ENCODE data around the gene PTPRZ1. TPM values are rescaled to one million over a fixed set of nuclear protein-coding genes. Genes with fewer than 3 reads are reported as not detected.
A peak's percentile ranks its signal among the peaks of the same experiment; 100 is the strongest.

The PTPRZ1 gene
- polyA plus RNA-seq, 3 donors, result not detected

GRCh38 chr7:122040147-122040546, 167.2 kb downstream of the PTPRZ1 start:
- H3K4me3 Mint-ChIP-seq, result no peak overlapping the region
- Histone ChIP-seq H3K36me3 (replicated peaks in 1 of 2; ENCODE audit: control insufficient read depth in 1 of 2, insufficient read depth in 2 of 2, low read length in 2 of 2) (no peaks in the 10 kb centered on the region), H3K27ac (ENCODE audit: low read depth in 1 of 2, low read length in 2 of 2) (no peak overlapping the region), H3K27me3 (ENCODE audit: control insufficient read depth in 2 of 2, insufficient read depth in 2 of 2, low read length in 2 of 2) (no peaks in the 10 kb centered on the region), H3K79me2 (ENCODE audit: insufficient read depth, low read length) (no peaks in the 10 kb centered on the region), H3K4me2 (replicated peaks; ENCODE audit: extremely low read depth, low read length, poor library complexity, severe bottlenecking) (no peak overlapping the region), H3K4me3 (replicated peaks in 1 of 3; ENCODE audit: low read depth in 2 of 3, low read length in 3 of 3) (no peak overlapping the region), H3K9me3 (replicated peaks in 1 of 2; ENCODE audit: control insufficient read depth in 1 of 2, insufficient read depth in 1 of 2, low read length in 2 of 2) (no peaks in the 10 kb centered on the region), H3K4me1 (ENCODE audit: control insufficient read depth in 1 of 2, insufficient read depth in 2 of 2, low read length in 2 of 2) (no peaks in the 10 kb centered on the region), H2AFZ (ENCODE audit: insufficient read depth, low read depth, low read length, poor library complexity, severe bottlenecking) (no peak overlapping the region), H3K9ac (ENCODE audit: insufficient read depth, low read length, poor library complexity, severe bottlenecking) (no peak overlapping the region), H4K20me1 (ENCODE audit: insufficient read depth, low read length) (no peaks in the 10 kb centered on the region)
- H3K9me3 Mint-ChIP-seq, result peaks cover 0 to 3% (median 0%) of the 10 kb centered on the region in 7 donors
- intact Hi-C loops (cut with micrococcal nuclease), result no loop called here
- WGBS (ENCODE audit: insufficient coverage), result no CpG with 5 or more reads among the region's 3 CpGs
- peaks cover 0 to 4% (median 3%) of the 10 kb centered on the region in 3 donors for H3K27me3 Mint-ChIP-seq (ENCODE audit: low read depth in 3 of 3)
- H3K36me3 Mint-ChIP-seq, result no peaks in the 10 kb centered on the region
- no peak overlapping the region for H3K27ac Mint-ChIP-seq
- H3K4me1 Mint-ChIP-seq, result no peaks in the 10 kb centered on the region
- no peak for DNase-seq
- no peak for TF ChIP-seq CTCF (IDR thresholded peaks at IDR 0.05)

DNA sequence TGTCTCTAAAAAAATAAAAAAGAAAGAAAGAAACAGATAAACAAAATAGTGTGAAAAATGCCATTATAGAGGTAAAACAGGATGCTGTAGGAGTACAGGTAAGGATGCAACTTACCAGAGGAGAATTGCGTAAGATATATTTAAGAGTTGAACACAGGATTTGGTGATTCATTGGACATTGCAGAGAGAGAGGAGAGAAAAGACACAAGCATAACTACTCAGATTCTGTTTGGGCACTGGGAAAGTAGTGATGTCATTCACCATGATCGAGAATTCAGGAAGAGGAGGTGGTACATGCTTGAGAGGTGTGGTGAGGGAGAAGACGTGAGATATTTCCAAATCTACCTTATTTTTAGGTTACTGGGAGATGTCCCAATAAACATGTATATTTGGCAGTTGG, 173.4 kb downstream of the PTPRZ1 start:
- 93% methylated on average over 2 of the region's 3 CpGs for WGBS (ENCODE audit: insufficient coverage)
- Mint-ChIP-seq H3K27me3 (ENCODE audit: low read depth in 3 of 3) (peaks cover 0 to 6% (median 0%) of the 10 kb centered on the region in 3 donors), H3K4me1 (no peaks in the 10 kb centered on the region), H3K36me3 (no peaks in the 10 kb centered on the region), H3K9me3 (peaks cover 0 to 3% (median 0%) of the 10 kb centered on the region in 7 donors), H3K4me3 (no peak overlapping the region), H3K27ac (peak overlapping the region in 1 of 7 donors; percentile 58)
- Histone ChIP-seq H3K4me2 (replicated peaks; ENCODE audit: extremely low read depth, low read length, poor library complexity, severe bottlenecking) (no peak overlapping the region), H2AFZ (ENCODE audit: insufficient read depth, low read depth, low read length, poor library complexity, severe bottlenecking) (no peak overlapping the region), H3K27me3 (ENCODE audit: control insufficient read depth in 2 of 2, insufficient read depth in 2 of 2, low read length in 2 of 2) (no peaks in the 10 kb centered on the region), H3K27ac (ENCODE audit: low read depth in 1 of 2, low read length in 2 of 2) (no peak overlapping the region), H3K79me2 (ENCODE audit: insufficient read depth, low read length) (no peaks in the 10 kb centered on the region), H3K4me1 (ENCODE audit: control insufficient read depth in 1 of 2, insufficient read depth in 2 of 2, low read length in 2 of 2) (no peaks in the 10 kb centered on the region), H3K9me3 (replicated peaks in 1 of 2; ENCODE audit: control insufficient read depth in 1 of 2, insufficient read depth in 1 of 2, low read length in 2 of 2) (no peaks in the 10 kb centered on the region), H3K36me3 (replicated peaks in 1 of 2; ENCODE audit: control insufficient read depth in 1 of 2, insufficient read depth in 2 of 2, low read length in 2 of 2) (no peaks in the 10 kb centered on the region), H3K9ac (ENCODE audit: insufficient read depth, low read length, poor library complexity, severe bottlenecking) (no peak overlapping the region), H3K4me3 (replicated peaks in 1 of 3; ENCODE audit: low read depth in 2 of 3, low read length in 3 of 3) (no peak overlapping the region), H4K20me1 (ENCODE audit: insufficient read depth, low read length) (no peaks in the 10 kb centered on the region)
- intact Hi-C loops (cut with micrococcal nuclease), result no loop called here
- DNase-seq, result no peak
- TF ChIP-seq CTCF (IDR thresholded peaks at IDR 0.05), result no peak

Data from CD14-positive monocyte (primary cell).